Stimulated activated CD4-positive, alpha-beta T cell treated with anti-CD3 and anti-CD28 coated beads, Interleukin-2, amount 100 ng/mL, for 24 hours (primary cell): Measurements from ENCODE around the gene RAB3GAP2.
"Not testable (repeated sequence)": the region's sequence is repeated elsewhere in the genome, so short reads cannot be mapped to it uniquely, and the experiment has no call there.

Experiments
- DNase-seq, 2 donors: peaks; one replicate each; pipeline ENCODE4 v3.0.0-alpha.2; 2020

Gene RAB3GAP2

GRCh38 chr1:220137019-220137786, 135.1 kb downstream of the RAB3GAP2 start:
- DNase-seq, result no peak

DNA sequence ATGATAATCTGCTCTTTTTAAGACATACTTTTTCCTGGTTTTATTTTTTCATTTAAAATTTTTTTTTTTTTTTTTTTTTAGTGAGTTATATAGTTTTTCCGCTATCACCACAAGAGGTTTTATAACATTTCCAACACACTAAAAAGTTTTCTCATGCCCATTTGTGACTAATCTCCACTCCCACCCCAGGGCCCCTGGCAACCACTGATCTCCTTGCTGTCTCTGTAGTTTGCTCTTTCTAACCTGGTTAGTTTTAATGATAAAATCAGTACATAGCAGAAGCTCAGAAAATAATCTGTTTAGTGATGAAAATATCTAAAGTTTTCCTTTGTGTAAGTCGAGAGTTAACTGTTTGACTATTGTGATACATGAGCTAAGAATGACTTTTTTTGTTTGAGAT, 136.5 kb downstream of the RAB3GAP2 start:
- peak in 1 of 2 donors; percentile 10 for DNase-seq

DNA sequence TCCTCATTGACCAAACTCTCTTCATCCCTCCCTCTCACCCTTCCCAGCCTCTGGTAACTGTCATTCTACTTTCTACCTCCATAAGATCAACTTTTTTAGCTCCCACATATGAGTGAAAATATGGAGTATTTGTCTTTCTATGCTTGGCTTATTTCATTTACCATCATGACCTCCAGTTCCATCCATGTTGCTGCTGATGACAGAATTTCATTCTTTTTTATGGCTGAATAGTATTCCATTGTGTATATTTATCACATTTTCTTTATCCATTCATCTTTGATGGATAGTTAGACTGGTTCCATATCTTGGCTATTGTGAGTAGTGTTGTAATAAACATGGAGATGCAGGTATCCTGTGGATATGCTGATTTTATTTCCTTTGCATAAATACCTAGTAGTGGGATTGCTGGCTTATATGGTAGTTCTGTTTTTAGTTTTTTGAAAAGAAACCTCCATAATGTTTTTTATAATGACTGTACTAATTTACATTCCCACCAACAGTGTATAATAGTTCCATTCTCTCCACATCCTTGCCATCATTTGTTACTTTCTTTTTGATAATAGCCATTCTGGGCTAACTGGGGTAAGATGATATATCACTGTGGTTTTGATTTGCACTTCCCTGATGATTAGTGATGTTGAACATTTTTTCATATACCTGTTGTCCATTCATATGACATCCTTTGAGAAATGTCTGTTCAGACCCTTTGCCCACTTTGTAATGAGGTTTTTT, 142.6 kb downstream of the RAB3GAP2 start:
- DNase-seq, result no peak

- DNase-seq, result no peak
Observed at GRCh38 chr1:220127076-220127475, 145.2 kb downstream of the RAB3GAP2 start.

- no peak for DNase-seq
Observed at GRCh38 chr1:220124542-220124941, 147.7 kb downstream of the RAB3GAP2 start.

GRCh38 chr1:220123889-220124288, 148.4 kb downstream of the RAB3GAP2 start:
- peak in 1 of 2 donors; percentile 10 for DNase-seq

DNA sequence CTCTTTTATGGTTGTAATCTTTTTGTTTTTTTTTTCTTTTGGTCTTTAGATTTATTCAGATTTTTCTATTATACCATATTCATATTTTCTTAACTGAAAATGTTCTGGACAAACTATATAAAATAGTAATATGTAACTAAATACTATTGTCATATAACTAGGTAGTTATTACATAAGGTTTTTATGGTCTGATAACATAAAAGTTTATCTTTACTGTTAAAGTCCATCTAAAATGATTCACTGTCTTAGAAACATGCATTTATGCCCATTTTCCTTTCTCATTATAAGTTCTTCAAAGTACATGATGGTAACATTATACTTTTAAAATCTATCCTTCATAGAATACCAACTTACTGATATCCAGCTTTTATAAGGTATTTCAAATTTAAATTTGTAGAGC, 149.2 kb downstream of the RAB3GAP2 start:
- DNase-seq, result no peak

DNA sequence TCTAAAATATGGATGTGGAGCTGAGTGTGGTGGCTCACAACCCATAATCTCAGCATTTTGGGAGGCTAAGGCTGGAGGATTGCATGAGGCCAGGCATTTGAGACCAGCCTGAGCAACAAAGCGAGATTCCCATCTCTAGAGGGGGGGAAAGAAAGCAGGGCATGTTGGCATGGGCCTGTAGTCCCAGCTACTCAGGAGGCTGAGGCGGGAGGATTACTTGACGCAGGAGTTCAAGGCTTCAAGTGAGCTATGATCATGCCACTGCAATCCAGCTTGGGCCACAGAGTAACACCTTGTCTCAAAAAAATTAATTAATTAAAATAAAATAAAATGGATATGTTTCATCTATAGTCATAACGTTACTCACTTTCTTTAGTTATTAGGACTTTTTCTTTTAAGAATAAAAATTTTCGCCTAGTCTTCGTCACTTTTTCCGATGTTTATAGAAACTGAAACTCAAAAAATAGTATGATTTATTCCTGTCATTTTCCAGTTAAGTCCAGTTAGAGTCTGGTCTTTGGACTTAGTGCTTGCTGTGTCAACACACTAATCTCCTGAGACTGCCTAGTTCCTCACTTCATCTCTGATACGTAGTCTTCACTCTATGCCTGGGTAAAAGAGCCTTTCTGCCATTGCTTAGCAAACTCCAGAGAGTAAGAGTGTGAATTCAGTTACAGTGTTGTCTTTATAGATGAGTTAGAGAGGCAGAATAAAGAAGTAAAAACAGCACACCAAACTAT, 150.3 kb downstream of the RAB3GAP2 start:
- DNase-seq, result no peak

- DNase-seq, result no peak
Observed at GRCh38 chr1:220119043-220119512, 153.2 kb downstream of the RAB3GAP2 start.

GRCh38 chr1:220113136-220113695, 159.0 kb downstream of the RAB3GAP2 start:
- peak in 1 of 2 donors; percentile 31 for DNase-seq

- not testable (repeated sequence) for DNase-seq
Observed at GRCh38 chr1:220112600-220112999, 159.7 kb downstream of the RAB3GAP2 start.

DNA sequence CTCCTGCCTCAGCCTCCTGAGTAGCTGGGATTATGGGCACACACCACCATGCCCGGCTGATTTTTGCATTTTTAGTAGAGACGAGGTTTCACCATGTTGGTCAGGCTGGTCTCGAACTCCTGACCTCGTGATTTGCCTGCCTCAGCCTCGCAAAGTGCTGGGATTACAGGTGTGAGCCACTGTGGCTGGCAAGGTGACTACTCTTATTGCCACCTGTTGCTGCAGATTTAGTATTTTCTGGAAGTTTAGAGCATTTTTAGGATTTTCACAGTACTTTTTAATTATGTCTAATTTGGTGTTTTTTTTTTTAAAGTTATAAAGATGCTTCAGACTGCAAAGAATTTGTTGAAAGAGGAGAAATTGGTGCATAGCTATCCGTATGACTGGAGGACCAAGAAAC, 161.8 kb downstream of the RAB3GAP2 start:
- DNase-seq, result not testable (repeated sequence)

DNA sequence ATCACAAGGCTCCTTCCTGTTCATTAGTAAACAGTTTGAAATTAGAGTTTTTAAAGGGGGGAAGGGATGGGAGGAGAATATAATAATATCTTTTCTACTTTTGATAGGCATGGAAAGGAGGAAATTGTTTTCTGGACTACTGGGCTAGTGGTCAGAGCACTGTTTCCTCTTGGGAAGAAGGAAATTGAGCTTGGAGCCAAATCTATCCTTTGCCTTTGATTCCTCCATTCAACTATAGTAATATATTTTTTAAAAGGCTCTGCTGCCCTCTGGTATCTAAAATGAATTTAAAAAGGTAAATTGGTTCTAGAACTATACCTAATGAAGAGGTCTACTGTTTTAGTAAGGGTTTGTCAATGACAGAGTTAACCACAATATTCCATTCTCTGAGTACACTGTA, 172.4 kb downstream of the RAB3GAP2 start:
- no peak for DNase-seq
